Neural crest cell (in vitro differentiated cells): ENCODE data around the gene AUTS2. TPM values are rescaled to one million over a fixed set of nuclear protein-coding genes. Genes with fewer than 3 reads are reported as not detected.

Source experiments
- DNase-seq: peaks from one replicate; pipeline ENCODE4 v3.0.0; 2021; ENCODE audit warnings: low read depth, mixed read lengths, low spot score
- H3K27ac Mint-ChIP-seq: one replicate; pipeline ENCODE4 v1.8.0; 2021; ENCODE audit warnings: mild to moderate bottlenecking, mixed read lengths; ENCODE audit not compliant: unreplicated experiment
- H3K27me3 Mint-ChIP-seq: 2 replicates; pipeline ENCODE4 v1.8.0; 2021; ENCODE audit warnings: low read depth, mild to moderate bottlenecking, mixed read lengths
- H3K36me3 Mint-ChIP-seq: 2 replicates; pipeline ENCODE4 v1.8.0; 2021; ENCODE audit warnings: low read depth, mild to moderate bottlenecking, mixed read lengths
- H3K4me1 Mint-ChIP-seq: 2 replicates; pipeline ENCODE4 v1.8.0; 2021; ENCODE audit warnings: mixed read lengths
- H3K4me3 Mint-ChIP-seq: one replicate; pipeline ENCODE4 v1.8.0; 2021; ENCODE audit warnings: mild to moderate bottlenecking, mixed read lengths
- H3K9me3 Mint-ChIP-seq: 2 replicates; pipeline ENCODE4 v1.8.0; 2021; ENCODE audit warnings: mixed read lengths
- CTCF ChIP-seq: fragments of 200-600 bp; sonication (generic); conservative IDR thresholded peaks from 2 replicates; pipeline ENCODE4 v1.5.0; 2021; ENCODE audit warnings: antibody characterized with exemption, mild to moderate bottlenecking
- total RNA-seq: library from RNA; stranded (reverse); gene quantifications from 2 replicates; pipeline ENCODE4 v1.2.1, GENCODE V29; 2021

AUTS2 gene
- total RNA-seq, 1 donor from 2014 or later, result 152 TPM

GRCh38 chr7:69967689-69968450, 369.6 kb downstream of the AUTS2 start:
- H3K36me3 Mint-ChIP-seq, result no peaks in the 10 kb centered on the region
- H3K4me1 Mint-ChIP-seq, result peaks cover 35% of the 10 kb centered on the region
- DNase-seq, result no peak
- H3K9me3 Mint-ChIP-seq, result no peaks in the 10 kb centered on the region
- TF ChIP-seq CTCF, result no peak
- H3K27me3 Mint-ChIP-seq, result peaks cover 3% of the 10 kb centered on the region
- peak overlapping the region; percentile 1 for H3K4me3 Mint-ChIP-seq
- H3K27ac Mint-ChIP-seq, result no peak overlapping the region

DNA sequence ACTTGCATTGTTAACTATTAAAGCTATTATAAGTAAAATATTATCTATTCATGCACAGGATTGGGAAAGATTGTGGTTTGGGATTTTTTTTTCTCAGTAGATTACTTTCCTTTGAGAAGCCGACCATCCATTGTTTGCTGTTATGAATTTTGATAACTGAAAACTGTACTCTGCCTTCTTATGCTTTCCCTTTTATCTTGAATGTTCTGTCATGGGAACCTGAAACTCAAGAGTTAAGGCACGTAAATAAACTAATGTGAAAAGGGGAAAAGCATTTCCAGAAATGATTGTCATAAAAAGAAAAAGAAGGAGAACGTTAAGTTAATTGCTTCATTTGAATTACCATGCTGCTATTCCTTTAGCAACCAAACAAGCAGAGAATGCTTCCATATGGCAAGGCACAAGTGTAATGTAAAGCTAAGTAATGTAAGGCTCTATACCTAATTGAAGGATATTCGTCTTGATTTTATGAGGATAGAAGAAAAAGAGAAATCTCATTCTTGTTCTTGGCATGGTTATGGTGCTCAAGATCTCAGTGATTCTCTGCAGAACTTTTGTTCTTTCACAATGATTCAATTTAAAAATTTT, 370.8 kb downstream of the AUTS2 start:
- no peak for TF ChIP-seq CTCF
- H3K4me1 Mint-ChIP-seq, result peaks cover 26% of the 10 kb centered on the region
- H3K27me3 Mint-ChIP-seq, result peaks cover 3% of the 10 kb centered on the region
- H3K27ac Mint-ChIP-seq, result no peak overlapping the region
- DNase-seq, result no peak
- H3K9me3 Mint-ChIP-seq, result no peaks in the 10 kb centered on the region
- no peaks in the 10 kb centered on the region for H3K36me3 Mint-ChIP-seq
- no peak overlapping the region for H3K4me3 Mint-ChIP-seq

GRCh38 chr7:69981646-69982045, 383.4 kb downstream of the AUTS2 start:
- Mint-ChIP-seq H3K4me1 (peaks cover 51% of the 10 kb centered on the region), H3K27me3 (no peaks in the 10 kb centered on the region), H3K9me3 (peaks cover 3% of the 10 kb centered on the region), H3K36me3 (peaks cover 8% of the 10 kb centered on the region), H3K4me3 (no peak overlapping the region), H3K27ac (no peak overlapping the region)
- no peak for TF ChIP-seq CTCF
- DNase-seq, result no peak

- Mint-ChIP-seq H3K4me1 (peaks cover 51% of the 10 kb centered on the region), H3K36me3 (peaks cover 6% of the 10 kb centered on the region), H3K27me3 (no peaks in the 10 kb centered on the region), H3K9me3 (no peaks in the 10 kb centered on the region), H3K4me3 (peak overlapping the region; percentile 7), H3K27ac (peak overlapping the region; percentile 31)
- no peak for TF ChIP-seq CTCF
- DNase-seq, result no peak
Measured at GRCh38 chr7:69982197-69982596, 383.9 kb downstream of the AUTS2 start.

DNA sequence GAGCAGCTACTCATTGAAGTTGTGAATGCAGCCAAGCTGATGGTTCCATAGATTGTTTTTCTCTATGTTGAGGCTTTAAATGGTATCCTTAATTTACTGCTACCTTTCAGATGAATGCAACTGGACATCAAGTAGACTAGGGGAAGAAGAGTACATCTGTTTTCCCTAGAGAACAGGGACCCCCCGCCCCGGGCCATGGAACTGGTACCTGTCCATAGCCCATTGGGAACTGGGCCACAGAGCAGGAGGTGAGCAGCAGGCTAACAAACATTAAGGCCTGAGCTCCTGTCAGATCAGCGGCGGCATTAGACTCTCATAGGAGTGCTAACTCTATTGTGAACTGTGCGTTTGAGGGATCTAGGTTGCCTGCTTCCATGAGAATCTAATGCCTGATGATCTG, 391.3 kb downstream of the AUTS2 start:
- H3K27me3 Mint-ChIP-seq, result no peaks in the 10 kb centered on the region
- peaks cover 2% of the 10 kb centered on the region for H3K9me3 Mint-ChIP-seq
- no peak overlapping the region for H3K4me3 Mint-ChIP-seq
- peaks cover 2% of the 10 kb centered on the region for H3K36me3 Mint-ChIP-seq
- TF ChIP-seq CTCF, result no peak
- no peak overlapping the region for H3K27ac Mint-ChIP-seq
- H3K4me1 Mint-ChIP-seq, result peaks cover 17% of the 10 kb centered on the region
- no peak for DNase-seq
